Measurements from ENCODE around the gene SLC35F3.

- TF ChIP-seq POLR2A (IDR thresholded peaks at IDR 0.05; ENCODE audit: low read depth, low read length) = no peak
- no peak for TF ChIP-seq POLR2AphosphoS5 (IDR thresholded peaks at IDR 0.05; ENCODE audit: low read depth, low read length)
These were observed 235.9 kb downstream of the SLC35F3 start for GRCh38 chr1:234140388-234140787.
